Measurements from ENCODE around the gene METTL21C.

GRCh38 chr13:102680842-102681740 is 13.8 kb downstream of the METTL21C start:
- TF ChIP-seq, protein P1, sequence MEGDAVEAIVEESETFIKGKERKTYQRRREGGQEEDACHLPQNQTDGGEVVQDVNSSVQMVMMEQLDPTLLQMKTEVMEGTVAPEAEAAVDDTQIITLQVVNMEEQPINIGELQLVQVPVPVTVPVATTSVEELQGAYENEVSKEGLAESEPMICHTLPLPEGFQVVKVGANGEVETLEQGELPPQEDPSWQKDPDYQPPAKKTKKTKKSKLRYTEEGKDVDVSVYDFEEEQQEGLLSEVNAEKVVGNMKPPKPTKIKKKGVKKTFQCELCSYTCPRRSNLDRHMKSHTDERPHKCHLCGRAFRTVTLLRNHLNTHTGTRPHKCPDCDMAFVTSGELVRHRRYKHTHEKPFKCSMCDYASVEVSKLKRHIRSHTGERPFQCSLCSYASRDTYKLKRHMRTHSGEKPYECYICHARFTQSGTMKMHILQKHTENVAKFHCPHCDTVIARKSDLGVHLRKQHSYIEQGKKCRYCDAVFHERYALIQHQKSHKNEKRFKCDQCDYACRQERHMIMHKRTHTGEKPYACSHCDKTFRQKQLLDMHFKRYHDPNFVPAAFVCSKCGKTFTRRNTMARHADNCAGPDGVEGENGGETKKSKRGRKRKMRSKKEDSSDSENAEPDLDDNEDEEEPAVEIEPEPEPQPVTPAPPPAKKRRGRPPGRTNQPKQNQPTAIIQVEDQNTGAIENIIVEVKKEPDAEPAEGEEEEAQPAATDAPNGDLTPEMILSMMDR (IDR thresholded peaks at IDR 0.05; ENCODE audit: insufficient read depth, low read length): no peak
- TF ChIP-seq POLR2AphosphoS5 (IDR thresholded peaks at IDR 0.05; ENCODE audit: low read depth) (no peak; the same call in none of the 2 replicates), GABPA (IDR thresholded peaks at IDR 0.05; ENCODE audit: low read depth) (no peak)
- TF ChIP-seq, protein P2, sequence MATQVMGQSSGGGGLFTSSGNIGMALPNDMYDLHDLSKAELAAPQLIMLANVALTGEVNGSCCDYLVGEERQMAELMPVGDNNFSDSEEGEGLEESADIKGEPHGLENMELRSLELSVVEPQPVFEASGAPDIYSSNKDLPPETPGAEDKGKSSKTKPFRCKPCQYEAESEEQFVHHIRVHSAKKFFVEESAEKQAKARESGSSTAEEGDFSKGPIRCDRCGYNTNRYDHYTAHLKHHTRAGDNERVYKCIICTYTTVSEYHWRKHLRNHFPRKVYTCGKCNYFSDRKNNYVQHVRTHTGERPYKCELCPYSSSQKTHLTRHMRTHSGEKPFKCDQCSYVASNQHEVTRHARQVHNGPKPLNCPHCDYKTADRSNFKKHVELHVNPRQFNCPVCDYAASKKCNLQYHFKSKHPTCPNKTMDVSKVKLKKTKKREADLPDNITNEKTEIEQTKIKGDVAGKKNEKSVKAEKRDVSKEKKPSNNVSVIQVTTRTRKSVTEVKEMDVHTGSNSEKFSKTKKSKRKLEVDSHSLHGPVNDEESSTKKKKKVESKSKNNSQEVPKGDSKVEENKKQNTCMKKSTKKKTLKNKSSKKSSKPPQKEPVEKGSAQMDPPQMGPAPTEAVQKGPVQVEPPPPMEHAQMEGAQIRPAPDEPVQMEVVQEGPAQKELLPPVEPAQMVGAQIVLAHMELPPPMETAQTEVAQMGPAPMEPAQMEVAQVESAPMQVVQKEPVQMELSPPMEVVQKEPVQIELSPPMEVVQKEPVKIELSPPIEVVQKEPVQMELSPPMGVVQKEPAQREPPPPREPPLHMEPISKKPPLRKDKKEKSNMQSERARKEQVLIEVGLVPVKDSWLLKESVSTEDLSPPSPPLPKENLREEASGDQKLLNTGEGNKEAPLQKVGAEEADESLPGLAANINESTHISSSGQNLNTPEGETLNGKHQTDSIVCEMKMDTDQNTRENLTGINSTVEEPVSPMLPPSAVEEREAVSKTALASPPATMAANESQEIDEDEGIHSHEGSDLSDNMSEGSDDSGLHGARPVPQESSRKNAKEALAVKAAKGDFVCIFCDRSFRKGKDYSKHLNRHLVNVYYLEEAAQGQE (IDR thresholded peaks at IDR 0.05; ENCODE audit: insufficient replicate concordance, low read depth): no peak
